Activated T-helper 1 cell treated with Interleukin-2 at 50 U/mL for 16 hours (primary cell): ENCODE data around the gene CASK.

Experiments used
- DNase-seq: peaks from one replicate; pipeline ENCODE4 v3.0.0-alpha.2; 2020; ENCODE audit warnings: low read depth

The CASK gene

DNA sequence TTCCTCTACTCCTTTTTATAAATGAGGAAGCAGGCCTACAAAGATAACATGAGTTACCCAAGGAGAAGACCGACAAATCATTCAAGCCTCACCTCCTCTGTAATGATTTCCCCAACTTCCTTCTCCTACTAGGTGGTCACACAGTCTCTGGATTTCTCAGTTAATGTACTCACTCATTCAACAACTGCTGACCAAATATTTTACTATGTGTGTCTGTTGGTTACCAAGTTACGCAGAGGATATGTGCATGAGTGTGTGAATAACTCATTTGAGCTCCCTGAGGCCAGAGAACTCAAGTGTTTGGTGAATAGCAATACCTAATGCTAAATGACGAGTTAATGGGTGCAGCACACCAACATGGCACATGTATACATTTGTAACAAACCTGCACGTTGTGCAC is 10.4 kb downstream of the CASK start:
- no peak for DNase-seq

DNA sequence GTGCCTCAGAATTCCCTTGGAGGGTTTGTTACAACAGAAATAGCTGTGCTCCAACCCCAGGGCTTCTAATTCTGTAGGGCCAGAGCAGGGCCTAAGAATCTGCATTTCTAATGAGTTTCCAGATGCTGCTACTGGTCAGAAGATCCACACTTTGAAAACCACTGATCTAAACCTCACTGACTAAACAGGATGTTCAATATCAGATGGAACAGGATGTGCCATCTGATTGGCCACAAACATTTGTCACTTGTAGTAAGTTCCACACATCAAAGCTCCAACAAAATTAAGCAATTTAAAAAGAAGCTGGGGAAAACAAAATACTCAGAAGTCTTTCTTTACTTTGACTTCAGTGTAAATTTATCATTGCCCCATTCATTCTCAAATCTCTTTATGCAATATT is 14.3 kb downstream of the CASK start:
- DNase-seq, result no peak

DNA sequence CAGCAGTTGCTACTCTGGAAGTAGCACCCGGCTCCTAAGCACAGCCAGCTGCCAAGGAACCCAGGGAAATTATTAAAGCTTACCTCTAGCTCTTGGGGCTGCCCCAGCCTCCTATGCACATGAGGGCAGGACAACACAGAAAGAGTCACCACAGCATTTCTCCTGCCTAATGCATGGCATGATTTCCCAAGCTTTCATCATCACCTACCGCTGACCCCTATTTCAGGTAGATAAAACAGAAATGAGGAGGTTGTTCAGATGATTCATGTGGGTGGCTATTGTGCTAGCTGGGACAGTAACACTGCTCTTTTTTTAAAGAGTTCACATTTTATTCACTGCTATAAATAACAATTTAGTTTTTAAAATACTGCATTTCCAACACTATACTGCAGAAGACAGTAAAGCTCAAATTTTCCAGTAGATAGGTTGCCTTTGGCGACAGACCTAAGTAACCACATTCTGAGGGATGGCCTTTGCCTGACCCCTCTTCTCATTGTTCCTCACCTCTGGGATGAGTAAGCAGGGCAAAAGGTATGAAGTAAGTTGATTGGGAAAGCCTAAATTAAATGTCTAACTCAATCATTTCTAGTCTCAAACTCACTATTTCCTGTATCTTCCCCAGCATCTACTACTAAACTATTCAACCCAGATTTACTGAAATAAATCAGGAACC is 16.7 kb downstream of the CASK start:
- no peak for DNase-seq

DNA sequence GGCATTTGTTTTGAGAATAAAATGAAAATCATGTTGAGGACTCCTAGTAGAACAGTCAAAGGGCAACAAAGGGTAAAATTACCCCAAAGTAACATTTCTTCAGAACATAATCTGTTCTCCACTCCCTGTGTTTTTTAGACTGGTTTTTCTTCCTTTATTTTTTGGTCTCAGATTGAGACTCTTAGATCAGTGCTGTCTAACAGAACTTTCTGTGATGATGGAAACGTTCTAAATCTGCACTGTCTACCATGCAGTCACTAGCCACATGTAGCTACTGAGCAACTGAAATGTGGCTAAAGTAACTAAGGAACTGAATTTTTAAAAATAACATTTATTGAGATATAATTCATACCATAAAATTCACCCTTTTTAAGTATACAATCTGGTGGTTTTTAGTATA is 19.8 kb downstream of the CASK start:
- DNase-seq, result no peak

DNA sequence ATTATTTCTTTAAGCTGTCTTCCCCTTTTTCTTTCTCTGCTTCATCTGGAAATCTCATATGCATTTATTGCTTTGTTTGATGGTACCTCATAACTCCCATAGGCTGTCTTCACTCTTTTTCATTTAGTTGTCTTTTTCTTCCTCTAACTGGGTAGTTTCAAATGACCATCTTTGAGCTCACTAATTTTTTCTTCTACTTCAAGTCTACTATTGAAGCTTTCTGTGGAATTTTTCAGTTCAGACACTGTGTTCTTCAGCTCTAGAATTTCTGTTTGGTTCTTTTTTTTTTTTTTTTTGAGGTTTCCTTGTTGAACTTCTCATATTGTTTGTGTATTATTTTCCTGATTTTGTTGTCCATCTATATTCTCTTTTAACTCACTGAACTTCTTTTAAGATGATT is 23.0 kb downstream of the CASK start:
- DNase-seq, result no peak

DNA sequence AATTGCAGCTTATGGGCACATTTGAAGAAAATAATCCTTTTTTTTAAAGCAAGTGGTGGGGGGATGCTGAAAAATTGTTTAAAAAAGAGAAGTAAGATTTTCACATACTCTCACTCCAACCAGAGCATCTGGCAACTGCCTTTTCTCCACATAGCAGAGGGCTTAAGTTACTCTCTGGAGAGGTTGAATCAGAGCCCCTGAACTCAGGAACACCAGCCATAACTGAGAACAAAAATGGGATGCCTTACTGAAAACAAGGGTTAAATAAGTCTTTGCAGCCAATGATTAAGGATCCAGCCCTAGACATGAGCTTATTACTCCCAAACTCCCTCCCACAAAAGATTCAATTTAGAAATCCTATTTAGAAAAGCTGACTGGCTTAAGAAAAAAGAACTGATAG is 27.5 kb downstream of the CASK start:
- no peak for DNase-seq

DNA sequence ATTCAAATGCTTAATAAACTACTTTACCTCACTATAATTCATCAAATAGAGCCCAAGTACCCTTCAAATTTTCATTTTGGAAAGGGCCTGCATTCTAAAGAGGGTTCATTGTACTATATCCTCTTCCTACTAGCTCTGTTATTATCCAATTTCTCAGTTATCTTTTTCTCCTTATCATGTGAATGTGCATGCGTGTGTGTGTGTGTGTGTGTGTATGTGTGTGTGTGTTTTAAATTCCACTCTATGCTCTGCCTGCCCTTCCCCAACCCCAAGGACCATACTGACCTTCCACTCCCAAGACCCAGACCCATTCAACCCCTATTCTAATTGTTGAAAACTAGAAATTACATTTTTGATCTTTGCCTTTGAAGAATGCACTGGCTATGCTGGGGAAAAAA is 33.3 kb downstream of the CASK start:
- DNase-seq, result no peak

DNA sequence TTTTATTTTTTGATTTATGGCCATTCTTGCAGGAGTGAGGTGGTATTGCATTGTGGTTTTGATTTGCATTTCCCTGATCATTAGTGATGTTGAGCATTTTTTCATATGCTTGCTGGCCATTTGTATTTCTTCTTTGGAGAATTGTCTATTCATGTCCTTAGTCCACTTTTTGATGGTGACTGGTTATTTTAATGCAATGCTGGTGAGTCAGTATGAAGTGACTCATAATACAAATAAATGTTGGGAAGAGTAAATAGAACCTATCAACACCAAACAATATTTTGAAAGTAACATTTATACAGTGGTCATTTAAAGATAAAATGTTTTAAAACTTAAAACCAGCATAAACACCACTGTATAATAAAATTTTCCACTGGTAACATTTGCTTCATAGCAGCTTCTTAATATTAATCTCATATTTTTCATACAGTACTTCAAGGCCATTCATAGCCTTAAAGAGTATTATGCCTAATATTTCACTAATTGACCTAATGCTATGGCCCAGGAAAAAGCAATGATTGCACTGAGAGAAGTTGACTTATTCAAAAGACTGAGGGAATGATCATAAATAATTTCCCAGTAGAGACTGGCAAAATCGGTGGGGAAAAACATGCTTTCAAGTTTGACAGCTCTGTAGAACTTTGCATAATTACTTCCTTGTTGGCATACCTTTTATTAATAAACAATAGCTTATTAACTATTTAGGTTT is 33.9 kb downstream of the CASK start:
- DNase-seq, result no peak

DNA sequence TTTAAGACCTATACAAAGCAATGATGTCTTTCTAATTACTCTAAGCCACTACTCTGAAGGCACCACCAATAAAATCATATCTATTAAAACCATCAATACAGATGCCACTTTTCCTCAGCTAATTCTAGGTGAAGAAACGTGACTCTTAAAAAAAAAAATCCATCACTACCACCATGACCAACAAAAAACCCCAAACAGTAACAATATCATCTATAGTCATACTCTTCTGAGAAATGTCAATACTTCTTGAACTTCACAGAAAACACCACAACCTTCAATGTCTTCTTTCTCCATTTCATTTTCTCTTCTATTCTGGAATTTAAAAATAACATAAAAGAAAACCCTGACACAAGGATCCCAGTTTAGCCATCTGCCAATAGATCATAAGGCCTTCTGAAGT is 35.7 kb downstream of the CASK start:
- no peak for DNase-seq

DNA sequence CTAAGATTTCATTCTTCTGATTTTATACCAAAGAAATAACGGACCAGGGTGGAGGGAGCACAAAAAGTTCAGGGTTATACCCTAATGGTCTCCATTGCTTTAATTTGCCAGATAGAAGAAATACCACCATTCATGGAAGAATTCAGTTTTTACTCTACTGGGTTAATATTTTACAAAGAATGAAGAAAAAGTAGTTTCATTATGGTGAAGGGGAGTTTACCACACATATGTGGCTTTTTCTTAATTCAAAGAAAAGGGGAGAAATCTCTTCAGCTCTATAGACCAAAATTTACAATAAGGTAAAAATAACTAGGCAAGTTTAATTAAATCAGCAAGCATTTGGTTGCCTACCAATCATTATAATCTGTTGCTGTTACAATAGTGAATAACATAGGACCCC is 37.6 kb downstream of the CASK start:
- DNase-seq, result no peak

DNA sequence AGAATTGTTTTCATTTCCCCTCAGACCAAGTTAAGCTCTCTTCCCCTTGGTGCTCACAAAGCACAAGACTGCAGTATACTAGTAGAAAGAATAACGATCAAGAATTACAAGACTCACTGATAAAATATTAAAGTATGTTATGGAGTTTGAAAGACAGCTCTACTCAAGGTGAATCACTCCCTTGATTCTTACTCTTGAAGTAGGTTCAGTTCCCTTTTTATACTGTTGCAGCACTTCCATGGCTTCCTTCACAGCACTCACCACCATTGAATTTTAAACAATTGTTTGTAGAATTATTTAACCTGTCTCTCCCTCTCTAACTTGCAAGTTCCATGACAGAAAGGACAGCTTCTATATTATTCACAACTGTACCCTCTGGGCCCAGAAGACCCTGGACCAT is 42.2 kb downstream of the CASK start:
- DNase-seq, result no peak

DNA sequence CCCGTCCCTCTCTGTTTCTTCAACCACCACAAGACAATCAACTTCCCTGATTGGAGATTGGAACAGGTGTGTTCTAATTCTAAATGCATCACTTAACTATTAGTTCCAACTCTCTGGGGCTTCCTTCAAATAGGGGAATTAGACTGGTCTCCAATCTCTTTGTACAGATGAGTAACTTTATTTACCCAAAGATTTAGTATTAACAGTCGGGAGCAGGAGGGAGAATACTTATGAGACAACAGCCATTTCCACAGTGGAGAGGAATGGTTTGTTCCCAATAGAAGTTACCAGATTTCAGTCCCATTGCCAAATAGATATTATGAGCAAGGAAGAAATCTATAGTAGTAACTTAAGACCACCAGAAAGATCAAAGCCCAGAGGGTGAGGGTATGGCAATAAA is 46.2 kb downstream of the CASK start:
- DNase-seq, result no peak

DNA sequence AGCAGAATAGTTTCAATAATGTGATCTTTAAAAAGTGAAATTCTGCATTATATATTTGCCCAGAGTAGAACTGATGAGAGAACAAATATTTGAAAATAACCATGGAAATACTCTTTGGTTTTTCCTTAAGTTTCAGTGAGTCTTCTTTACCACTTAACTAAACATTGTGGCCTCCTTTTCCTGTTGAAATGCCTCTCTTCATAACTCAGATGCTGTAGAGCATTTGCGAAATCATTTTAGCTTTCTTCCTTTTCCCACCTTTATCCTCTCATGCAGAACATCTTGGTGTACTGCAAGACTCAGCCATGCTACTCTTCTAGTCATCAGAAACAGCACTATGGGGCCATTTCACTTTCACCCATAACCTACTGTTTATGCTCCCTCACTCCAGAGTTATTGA is 48.2 kb downstream of the CASK start:
- DNase-seq, result no peak

DNA sequence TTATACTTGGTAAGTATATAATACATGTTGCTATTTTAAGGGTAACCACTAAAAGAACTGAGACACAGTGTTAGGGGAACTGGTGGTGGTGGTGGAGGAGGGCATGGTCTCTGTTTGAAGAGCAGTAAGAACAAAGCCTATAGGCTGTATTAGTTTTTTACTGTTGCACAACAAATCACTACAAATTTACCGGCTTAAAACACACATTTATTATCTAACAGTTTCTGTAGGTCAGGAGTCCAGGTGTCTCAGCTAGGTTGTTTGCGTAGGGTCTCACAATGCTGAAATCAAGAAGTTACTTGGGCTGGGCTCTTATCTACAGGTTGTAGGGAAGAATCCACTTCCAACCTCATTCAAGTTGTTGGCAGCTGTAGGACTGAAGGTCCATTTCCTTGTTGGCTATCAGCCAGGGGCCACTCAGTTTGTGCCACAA is 52.6 kb downstream of the CASK start:
- no peak for DNase-seq

DNA sequence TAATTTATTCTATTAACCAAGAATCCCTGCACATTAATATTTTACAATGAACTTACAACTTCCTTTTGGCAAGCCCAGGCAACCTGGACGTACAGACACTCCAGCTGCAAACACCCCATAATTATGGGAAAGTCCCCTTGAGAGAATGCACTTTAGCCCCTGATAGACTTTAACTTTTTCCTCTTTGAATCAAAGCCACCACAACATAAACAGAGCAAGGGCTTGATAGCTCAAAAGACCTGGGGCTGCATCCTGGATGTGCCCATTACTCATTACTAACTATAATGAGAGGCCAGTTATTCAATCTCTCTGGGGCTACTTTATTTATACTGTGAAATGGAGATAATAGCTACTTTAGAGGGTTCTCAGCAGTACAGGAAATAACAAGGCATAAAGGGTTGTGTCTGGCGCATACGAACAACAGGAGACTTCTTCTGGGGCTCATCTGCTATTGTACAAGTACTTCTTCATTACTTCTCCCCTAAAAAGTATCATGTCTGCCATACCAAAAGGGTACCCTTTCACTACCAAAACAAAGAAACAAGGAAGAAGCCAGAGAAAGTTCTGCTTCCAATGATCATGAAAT is 54.9 kb downstream of the CASK start:
- no peak for DNase-seq

DNA sequence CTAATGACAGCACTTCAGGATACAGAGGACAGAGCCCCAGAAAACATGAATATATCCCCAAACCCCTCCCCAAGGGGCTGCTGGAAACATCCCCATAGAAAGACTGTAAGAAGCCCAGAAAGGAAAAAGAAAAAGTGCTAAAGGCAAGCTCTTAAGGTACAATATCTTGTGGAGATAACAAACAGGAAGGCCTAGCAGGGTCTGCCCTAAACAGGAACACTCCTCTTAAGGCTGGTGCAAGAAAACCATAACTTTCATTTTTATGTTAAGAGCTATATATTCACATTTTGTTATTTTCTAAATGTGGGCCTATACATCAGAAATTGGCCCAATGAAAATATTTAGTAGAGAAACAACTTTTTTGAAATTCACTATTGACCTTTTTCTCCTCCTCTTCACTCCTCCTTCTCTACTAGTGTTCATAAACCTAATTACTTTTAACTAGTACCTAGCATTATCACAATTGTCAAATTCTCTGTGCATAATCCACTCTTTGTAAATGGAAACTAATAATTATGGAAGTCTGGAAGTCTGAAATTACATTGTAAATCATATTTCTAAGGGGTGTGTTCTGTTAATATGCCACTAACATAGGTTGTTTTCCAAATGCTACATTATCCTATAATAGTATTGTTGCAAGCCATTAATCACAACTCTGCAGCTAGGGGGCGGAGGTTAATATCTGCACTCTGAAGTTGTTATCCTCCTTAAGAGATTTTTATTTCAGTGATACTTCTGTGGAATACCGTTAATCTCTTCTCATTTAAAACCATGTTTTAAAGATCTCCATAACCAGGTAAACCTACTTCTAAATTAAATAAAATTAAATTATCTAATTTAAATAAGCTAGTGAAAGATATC is 59.8 kb downstream of the CASK start:
- no peak for DNase-seq

DNA sequence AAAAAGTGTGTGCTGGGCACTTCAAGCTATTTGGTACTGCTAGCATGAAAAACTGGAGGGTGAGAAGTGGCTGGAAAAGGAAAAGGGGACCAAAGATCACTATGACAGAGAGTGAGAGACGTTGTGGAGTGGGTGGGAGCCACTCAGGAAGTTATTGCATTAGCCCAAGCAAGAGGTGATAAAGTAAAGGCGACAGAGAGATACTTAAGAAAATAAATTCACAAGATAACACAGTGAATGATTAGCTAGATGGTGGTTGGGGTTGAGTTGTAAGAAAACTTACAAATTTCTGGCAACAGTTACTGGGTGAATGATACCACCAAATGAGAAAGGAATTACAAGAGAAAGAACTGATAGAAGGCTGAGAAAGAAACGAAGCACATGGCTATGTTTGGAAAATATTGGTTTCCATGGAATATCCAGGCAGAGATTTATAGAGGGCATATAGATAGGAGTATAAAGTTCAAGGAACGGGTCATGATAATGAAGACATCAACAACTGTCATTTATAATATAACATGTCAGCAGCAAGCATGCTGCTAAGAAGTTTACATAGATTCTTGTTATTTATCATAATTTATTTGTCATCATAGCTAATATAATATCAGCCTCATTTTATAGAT is 60.7 kb downstream of the CASK start:
- DNase-seq, result no peak

DNA sequence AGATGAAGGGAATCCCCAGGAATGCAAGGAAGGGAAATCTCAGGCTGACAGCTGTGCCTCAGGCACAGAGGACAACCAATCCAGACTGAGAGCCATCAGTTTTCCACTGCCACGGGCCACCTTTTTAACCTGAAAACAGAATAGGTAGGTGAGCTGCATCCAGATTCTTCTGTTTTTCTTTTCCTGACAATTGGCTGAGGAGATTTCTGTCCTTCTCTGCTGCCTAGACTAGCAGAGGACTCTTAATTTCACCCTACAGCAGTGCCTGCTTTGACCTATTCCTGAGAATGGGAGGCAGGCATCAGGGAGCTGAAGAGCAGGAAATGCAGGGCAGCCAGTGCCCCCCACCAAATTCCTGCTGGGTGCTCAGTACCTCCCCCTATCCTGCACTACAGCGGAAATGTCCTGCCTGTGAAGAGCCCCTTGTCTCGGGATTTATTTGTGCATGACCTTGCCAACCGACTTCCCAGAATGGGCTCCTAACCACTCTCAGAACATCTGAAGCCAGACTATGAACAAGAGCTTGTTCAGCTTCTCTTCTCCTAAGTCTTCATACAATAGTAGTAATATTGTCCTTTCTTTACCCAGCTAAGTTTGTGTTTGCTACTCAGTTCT is 65.1 kb downstream of the CASK start:
- DNase-seq, result no peak

DNA sequence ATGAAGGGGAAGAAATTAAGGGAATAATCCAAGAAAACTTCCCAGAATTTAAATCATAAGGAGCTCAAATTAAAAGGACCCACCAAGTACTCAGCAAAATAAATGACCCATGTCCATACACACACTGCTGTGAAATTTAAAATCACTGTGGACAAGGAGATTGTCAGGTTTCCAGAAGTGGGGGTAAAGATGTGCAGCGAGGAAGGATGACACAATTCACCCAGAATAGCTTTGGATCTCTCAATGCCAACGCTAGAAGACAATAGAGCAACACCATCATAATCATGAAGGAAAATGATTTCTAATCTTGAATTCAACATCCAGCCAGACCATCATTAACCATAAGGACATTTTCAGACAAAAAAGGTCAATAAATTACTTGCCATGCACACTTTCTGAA is 65.7 kb downstream of the CASK start:
- no peak for DNase-seq

DNA sequence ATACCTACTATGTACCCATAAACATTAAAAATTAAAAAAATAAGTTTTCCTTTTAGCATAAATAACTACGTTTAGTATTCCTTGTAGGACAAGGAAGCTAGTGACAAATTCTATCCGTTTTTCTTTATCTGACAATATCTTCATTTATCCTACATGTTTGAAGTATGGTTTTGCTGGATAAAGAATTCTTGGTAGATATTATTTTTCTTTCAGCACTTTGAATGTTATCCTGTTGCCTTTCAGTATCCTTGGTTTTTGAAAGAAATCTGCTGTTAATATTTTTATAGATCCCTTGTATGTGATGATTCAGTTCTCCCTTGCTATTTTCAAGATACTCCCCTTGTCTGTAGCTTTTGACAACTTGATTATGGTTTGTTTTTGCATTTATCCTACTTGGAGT is 76.6 kb downstream of the CASK start:
- DNase-seq, result no peak

DNA sequence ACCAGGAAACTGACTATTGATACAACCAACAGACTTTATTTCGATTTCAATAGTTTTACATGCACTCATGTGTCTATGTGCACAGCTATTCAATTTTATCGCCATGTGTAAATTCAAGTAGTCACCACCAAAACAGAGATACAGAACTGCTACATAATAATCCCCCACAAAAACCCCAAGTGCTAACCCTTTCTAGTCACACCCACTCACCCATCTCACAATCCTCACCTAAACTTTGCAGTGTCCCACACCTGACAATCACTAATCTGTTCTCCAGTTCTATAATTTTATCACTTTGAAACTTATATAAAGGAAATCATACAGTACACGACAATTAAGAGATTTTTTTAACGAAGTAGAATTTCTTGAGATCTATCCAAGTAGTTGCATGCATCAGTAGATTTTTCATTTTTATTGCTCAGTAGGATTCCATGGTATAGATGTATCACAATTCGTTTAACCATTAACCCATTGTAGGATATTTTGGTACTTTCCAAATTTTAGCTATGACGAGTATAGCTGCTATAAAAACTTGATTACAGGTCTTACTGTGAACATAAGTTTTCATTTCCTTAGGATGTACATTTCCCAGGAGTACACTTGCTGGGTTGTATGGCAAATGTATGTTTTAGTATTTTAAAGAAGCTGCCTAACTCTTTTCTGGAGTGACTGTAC is 85.9 kb downstream of the CASK start:
- no peak for DNase-seq
